ENCODE results near the gene AJM1.

DNA sequence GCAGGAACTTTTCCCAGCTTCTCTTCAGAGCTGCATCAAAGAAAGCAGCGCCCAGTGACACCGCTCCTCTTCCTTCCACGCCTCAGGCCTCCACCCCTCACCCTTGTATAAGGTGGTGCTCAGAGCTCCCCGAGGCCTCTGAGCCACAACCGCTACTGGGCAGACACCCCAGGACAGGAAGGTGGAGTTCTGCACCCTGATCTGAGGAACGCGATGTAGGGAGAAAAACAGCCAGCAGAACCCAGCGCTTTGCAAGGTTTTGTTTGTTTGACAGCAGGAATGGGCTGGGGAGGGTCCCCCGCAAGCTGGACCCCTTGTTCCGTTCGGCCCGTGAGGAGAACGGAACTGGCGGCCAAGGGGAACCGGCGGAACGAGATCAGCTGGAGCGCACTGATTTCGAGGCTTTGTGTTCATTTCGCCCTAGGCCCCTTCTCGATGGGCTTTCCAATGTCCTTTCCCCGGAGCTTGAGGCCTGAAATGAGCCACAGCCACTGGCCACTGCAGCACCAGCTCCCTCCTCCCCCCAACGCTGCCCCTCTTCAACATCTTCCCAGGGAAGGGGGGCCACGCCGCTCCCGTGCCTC, 19.7 kb downstream of the AJM1 start:
- TF ChIP-seq EZH2 (IDR thresholded peaks at IDR 0.05) = no peak
- no peak for TF ChIP-seq ZBTB33 (IDR thresholded peaks at IDR 0.05; ENCODE audit: extremely low read depth, insufficient replicate concordance, low read length)
